ENCODE results near the gene DPYSL3.
"Not testable (repeated sequence)": the region's sequence is repeated elsewhere in the genome, so short reads cannot be mapped to it uniquely, and the experiment has no call there.

DPYSL3 gene

GRCh38 chr5:147369742-147370374 is 140.0 kb downstream of the DPYSL3 start:
- DNase-seq (ENCODE audit: low read depth in 2 of 2), result no peak

GRCh38 chr5:147367381-147367780 is 142.5 kb downstream of the DPYSL3 start:
- not testable (repeated sequence) for DNase-seq (ENCODE audit: low read depth in 2 of 2)

- no peak for DNase-seq (ENCODE audit: low read depth in 2 of 2)
Observed at GRCh38 chr5:147361441-147362175, 148.3 kb downstream of the DPYSL3 start.

GRCh38 chr5:147360816-147361215 is 149.1 kb downstream of the DPYSL3 start:
- no peak for DNase-seq (ENCODE audit: low read depth in 2 of 2)

GRCh38 chr5:147359581-147359980 is 150.3 kb downstream of the DPYSL3 start:
- DNase-seq (ENCODE audit: low read depth in 2 of 2), result no peak

GRCh38 chr5:147359101-147359500 is 150.8 kb downstream of the DPYSL3 start:
- DNase-seq (ENCODE audit: low read depth in 2 of 2), result no peak

- no peak for DNase-seq (ENCODE audit: low read depth in 2 of 2)
Observed at GRCh38 chr5:147349241-147349640, 160.6 kb downstream of the DPYSL3 start.

GRCh38 chr5:147348451-147348850 is 161.4 kb downstream of the DPYSL3 start:
- no peak for DNase-seq (ENCODE audit: low read depth in 2 of 2)

GRCh38 chr5:147348046-147348445 is 161.8 kb downstream of the DPYSL3 start:
- no peak for DNase-seq (ENCODE audit: low read depth in 2 of 2)

- no peak for DNase-seq (ENCODE audit: low read depth in 2 of 2)
Observed at GRCh38 chr5:147346006-147346561, 163.8 kb downstream of the DPYSL3 start.

- DNase-seq (ENCODE audit: low read depth in 2 of 2), result no peak
Observed at GRCh38 chr5:147344861-147345260, 165.0 kb downstream of the DPYSL3 start.

GRCh38 chr5:147341345-147341744 is 168.5 kb downstream of the DPYSL3 start:
- DNase-seq (ENCODE audit: low read depth in 2 of 2), result no peak

- no peak for DNase-seq (ENCODE audit: low read depth in 2 of 2)
Observed at GRCh38 chr5:147340941-147341340, 168.9 kb downstream of the DPYSL3 start.
